ENCODE measurements around the gene MTARC1.

Gene MTARC1

GRCh38 chr1:220757441-220757840 is 29.3 kb upstream of the MTARC1 start:
- no peak overlapping the region for H3K4me3 ChIP-seq (ENCODE audit: low read length)
- no peak for TF ChIP-seq CTCF (conservative IDR thresholded peaks at IDR 0.05; ENCODE audit: low read length)
- no peak for DNase-seq (ENCODE audit: low read depth)

- TF ChIP-seq CTCF (conservative IDR thresholded peaks at IDR 0.05; ENCODE audit: low read length): no peak
- H3K4me3 ChIP-seq (ENCODE audit: low read length): no peak overlapping the region
- DNase-seq (ENCODE audit: low read depth): no peak
Observed at GRCh38 chr1:220759147-220759546, 27.6 kb upstream of the MTARC1 start.

DNA sequence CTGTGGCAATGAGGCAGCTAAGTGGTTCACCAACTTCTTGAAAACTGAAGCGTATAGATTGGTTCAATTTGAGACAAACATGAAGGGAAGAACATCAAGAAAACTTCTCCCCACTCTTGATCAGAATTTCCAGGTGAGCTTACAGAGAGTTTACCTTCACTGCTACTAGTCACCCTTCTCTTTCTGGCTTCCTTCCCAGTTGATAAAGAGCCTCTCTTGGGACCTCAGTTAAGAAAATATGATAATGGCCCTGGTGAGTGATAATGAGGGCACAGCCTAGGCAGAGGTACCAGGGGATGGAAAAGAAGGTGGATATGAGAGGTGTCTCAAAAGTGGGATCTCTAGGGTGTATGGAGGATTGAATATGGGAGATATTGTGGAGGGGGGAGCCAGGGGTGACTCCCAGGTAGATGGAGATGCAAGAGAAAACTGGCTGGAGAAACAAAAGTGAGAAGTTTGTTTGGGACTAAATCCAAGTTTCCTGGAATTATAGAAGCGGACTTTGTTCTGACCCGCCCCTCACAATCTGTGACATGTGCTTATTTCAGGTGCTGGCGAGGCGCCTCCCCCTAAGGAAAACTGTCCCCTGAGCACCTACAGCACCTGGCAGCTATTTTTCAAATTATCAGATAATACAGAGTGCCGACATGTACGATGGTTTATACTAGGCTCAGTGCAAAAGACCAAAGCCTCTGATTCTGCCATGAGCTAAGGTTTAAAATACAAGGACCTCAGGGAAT is 24.9 kb upstream of the MTARC1 start:
- no peak for DNase-seq (ENCODE audit: low read depth)
- H3K4me3 ChIP-seq (ENCODE audit: low read length): no peak overlapping the region
- no peak for TF ChIP-seq CTCF (conservative IDR thresholded peaks at IDR 0.05; ENCODE audit: low read length)

DNA sequence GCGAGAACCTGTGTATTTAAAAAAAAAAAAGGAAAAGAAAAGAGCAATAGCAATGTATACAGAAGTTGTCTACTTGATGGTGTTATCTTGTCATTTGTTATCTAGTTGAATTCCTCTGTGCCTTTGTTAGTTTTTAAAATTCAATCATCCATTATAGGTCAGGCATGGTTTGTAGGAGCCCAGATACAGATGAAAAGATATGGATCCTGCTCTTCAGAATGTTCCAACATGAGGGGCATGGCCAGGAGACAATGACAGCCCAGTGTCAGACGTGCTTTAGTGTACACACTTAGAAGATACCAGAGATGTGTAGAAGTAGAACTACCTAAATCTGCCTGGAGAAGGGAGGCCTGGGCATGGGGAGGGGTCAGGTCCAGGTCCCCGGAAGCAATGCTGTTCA is 22.0 kb upstream of the MTARC1 start:
- no peak for TF ChIP-seq CTCF (conservative IDR thresholded peaks at IDR 0.05; ENCODE audit: low read length)
- DNase-seq (ENCODE audit: low read depth): no peak
- H3K4me3 ChIP-seq (ENCODE audit: low read length): no peak overlapping the region

DNA sequence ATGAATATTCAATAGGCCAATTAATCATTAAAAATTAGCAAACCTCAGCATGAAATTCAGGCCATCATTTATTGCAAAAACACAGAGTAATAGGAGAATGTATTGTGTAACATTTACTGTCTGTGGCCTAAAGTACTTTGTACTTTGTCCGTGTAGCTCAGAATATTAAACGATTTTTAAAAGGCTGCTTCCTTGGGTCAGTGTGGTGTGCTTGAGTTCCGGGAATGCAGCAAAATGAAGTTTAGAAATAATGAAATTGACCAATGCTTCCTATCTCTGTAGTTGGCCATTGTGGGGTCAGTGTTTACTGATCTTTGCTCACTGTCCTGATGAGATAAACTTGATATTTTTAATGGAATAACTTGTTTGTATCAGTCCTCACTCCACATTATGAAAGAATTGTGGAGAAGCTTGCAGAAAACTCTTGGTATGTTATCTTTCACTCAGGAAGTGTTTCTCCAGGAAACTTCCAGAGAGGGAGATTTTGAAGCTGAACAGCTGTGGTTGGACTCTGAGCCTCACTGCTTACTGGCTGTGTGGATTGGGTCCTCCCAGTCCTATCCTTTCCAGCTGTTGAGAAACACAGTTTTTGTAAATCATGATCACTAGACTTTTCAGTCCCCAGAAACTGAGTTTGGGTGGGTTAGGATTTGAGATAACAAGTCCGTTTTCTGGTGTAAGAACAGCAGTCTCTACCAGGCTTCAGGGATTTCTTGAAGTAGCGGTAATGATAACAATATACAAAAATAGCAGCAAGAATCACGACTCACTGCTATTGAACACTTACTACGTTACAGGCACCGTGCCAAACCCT is 19.2 kb upstream of the MTARC1 start:
- H3K4me3 ChIP-seq (ENCODE audit: low read length): no peak overlapping the region
- TF ChIP-seq CTCF (conservative IDR thresholded peaks at IDR 0.05; ENCODE audit: low read length): no peak
- no peak for DNase-seq (ENCODE audit: low read depth)

- H3K4me3 ChIP-seq (ENCODE audit: low read length): no peak overlapping the region
- DNase-seq (ENCODE audit: low read depth): no peak
- TF ChIP-seq CTCF (conservative IDR thresholded peaks at IDR 0.05; ENCODE audit: low read length): no peak
Observed at GRCh38 chr1:220768126-220768601, 18.5 kb upstream of the MTARC1 start.

DNA sequence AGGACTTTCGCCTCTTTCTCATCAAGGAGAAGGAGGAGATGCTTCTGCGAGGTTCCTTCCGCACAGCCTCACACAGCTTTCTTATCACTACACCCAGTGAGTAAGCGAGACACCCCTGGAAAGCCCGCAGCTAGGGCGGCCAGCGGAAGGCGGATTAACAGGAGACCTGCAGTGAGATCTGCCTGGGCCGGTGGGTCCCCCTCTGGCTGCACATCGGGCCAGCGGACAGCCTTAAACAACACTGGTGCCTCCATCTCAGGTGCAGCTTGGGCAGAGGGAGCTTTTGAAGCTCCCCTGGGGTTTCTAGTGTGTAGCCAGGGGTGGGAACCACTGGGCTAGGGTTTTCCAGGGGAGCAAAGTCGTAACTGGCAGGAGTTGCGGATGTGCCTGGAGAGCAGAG is 17.5 kb upstream of the MTARC1 start:
- H3K4me3 ChIP-seq (ENCODE audit: low read length): no peak overlapping the region
- DNase-seq (ENCODE audit: low read depth): no peak
- no peak for TF ChIP-seq CTCF (conservative IDR thresholded peaks at IDR 0.05; ENCODE audit: low read length)

All from AG10803 (cell line).